ENCODE results near the gene DSC1. TPM values are rescaled to one million over a fixed set of nuclear protein-coding genes. Genes with fewer than 3 reads are reported as not detected.
"Not testable (repeated sequence)": the region's sequence is repeated elsewhere in the genome, so short reads cannot be mapped to it uniquely, and the experiment has no call there.

DSC1 gene
- total RNA-seq, 1 donor from 2014 or later, result not detected

GRCh38 chr18:31125878-31126277, 36.8 kb downstream of the DSC1 start:
- no peak overlapping the region for H3K4me3 Mint-ChIP-seq (ENCODE audit: unreplicated experiment)
- H3K4me1 Mint-ChIP-seq (ENCODE audit: unreplicated experiment), result no peaks in the 10 kb centered on the region
- H3K9me3 Mint-ChIP-seq (ENCODE audit: unreplicated experiment), result no peaks in the 10 kb centered on the region
- TF ChIP-seq CTCF (IDR thresholded peaks at IDR 0.05), result no peak
- H3K27me3 Mint-ChIP-seq (ENCODE audit: unreplicated experiment), result peaks cover 26% of the 10 kb centered on the region
- H3K36me3 Mint-ChIP-seq (ENCODE audit: unreplicated experiment), result no peaks in the 10 kb centered on the region
- no peak for DNase-seq (ENCODE audit: extremely low spot score, unreplicated experiment)
- no peak overlapping the region for H3K27ac Mint-ChIP-seq (ENCODE audit: unreplicated experiment)

DNA sequence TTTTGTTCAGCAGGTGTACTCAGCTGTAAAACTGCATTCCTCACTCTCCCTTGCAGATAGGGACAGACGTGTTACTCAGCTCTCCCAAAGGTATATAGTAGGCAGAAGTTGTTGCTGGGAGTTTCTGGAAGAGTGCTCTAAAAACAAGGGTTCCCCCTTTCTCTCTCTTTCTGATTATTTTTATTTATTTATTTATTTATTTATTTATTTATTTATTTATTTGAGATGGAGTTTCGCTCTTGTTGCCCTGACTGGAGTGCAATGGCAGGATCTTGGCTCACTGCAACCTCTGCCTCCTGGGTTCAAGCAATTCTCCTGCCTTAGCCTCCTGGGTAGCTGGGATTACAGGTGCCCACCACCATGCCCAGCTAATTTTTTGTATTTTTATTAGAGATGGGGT, 39.5 kb downstream of the DSC1 start:
- not testable (repeated sequence) for DNase-seq (ENCODE audit: extremely low spot score, unreplicated experiment); H3K9me3 Mint-ChIP-seq (ENCODE audit: unreplicated experiment); H3K4me1 Mint-ChIP-seq (ENCODE audit: unreplicated experiment); H3K36me3 Mint-ChIP-seq (ENCODE audit: unreplicated experiment); H3K27ac Mint-ChIP-seq (ENCODE audit: unreplicated experiment); H3K4me3 Mint-ChIP-seq (ENCODE audit: unreplicated experiment)
- peaks cover 24% of the 10 kb centered on the region for H3K27me3 Mint-ChIP-seq (ENCODE audit: unreplicated experiment)

DNA sequence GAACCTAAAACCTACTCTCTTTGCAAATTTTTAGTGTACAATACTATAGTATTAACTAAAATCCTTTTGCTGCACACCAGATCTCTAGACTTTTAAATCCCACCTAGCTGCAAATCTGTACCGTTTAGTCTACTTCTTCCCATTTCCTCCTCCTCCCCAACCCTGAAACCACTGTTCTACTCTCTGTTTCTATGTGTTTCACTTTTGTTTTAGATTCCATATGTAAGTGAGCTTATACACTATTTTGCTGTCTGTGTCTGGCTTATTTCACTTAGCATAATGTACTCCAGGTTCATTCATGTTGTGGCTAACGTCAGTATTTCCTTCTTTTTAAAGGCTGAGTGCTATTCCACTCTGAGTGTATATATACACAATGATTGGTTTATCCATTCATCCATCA, 42.1 kb downstream of the DSC1 start:
- TF ChIP-seq CTCF (IDR thresholded peaks at IDR 0.05), result no peak
- no peak overlapping the region for H3K27ac Mint-ChIP-seq (ENCODE audit: unreplicated experiment)
- H3K4me3 Mint-ChIP-seq (ENCODE audit: unreplicated experiment), result no peak overlapping the region
- no peaks in the 10 kb centered on the region for H3K9me3 Mint-ChIP-seq (ENCODE audit: unreplicated experiment)
- no peak for DNase-seq (ENCODE audit: extremely low spot score, unreplicated experiment)
- H3K36me3 Mint-ChIP-seq (ENCODE audit: unreplicated experiment), result no peaks in the 10 kb centered on the region
- H3K4me1 Mint-ChIP-seq (ENCODE audit: unreplicated experiment), result no peaks in the 10 kb centered on the region
- peaks cover 23% of the 10 kb centered on the region for H3K27me3 Mint-ChIP-seq (ENCODE audit: unreplicated experiment)

- Mint-ChIP-seq H3K4me1 (ENCODE audit: unreplicated experiment) (no peaks in the 10 kb centered on the region), H3K27me3 (ENCODE audit: unreplicated experiment) (peaks cover 24% of the 10 kb centered on the region), H3K4me3 (ENCODE audit: unreplicated experiment) (no peak overlapping the region), H3K36me3 (ENCODE audit: unreplicated experiment) (no peaks in the 10 kb centered on the region), H3K27ac (ENCODE audit: unreplicated experiment) (no peak overlapping the region), H3K9me3 (ENCODE audit: unreplicated experiment) (no peaks in the 10 kb centered on the region)
- no peak for DNase-seq (ENCODE audit: extremely low spot score, unreplicated experiment)
- no peak for TF ChIP-seq CTCF (IDR thresholded peaks at IDR 0.05)
These were observed 45.6 kb downstream of the DSC1 start for GRCh38 chr18:31116853-31117595.

GRCh38 chr18:31112804-31113203, 49.9 kb downstream of the DSC1 start:
- Mint-ChIP-seq H3K27ac (ENCODE audit: unreplicated experiment) (no peak overlapping the region), H3K27me3 (ENCODE audit: unreplicated experiment) (peaks cover 40% of the 10 kb centered on the region), H3K36me3 (ENCODE audit: unreplicated experiment) (no peaks in the 10 kb centered on the region)

More at GRCh38 chr18:31112804-31113203, 49.9 kb downstream of the DSC1 start:
- Mint-ChIP-seq H3K4me3 (ENCODE audit: unreplicated experiment) (no peak overlapping the region), H3K9me3 (ENCODE audit: unreplicated experiment) (no peaks in the 10 kb centered on the region), H3K4me1 (ENCODE audit: unreplicated experiment) (no peaks in the 10 kb centered on the region)
- TF ChIP-seq CTCF (IDR thresholded peaks at IDR 0.05), result no peak
- DNase-seq (ENCODE audit: extremely low spot score, unreplicated experiment), result no peak

Data from osteocyte (in vitro differentiated cells).